Activated CD4-positive, alpha-beta T cell treated with anti-CD3 and anti-CD28 coated beads, Interleukin-2, amount 10 ng/mL, durations not matched to agents 24 days and 14 days (primary cell): ENCODE results near the gene BRINP1. TPM values are rescaled to one million over a fixed set of nuclear protein-coding genes. Genes with fewer than 3 reads are reported as not detected.

Source experiments
- DNase-seq: peaks from one replicate; pipeline ENCODE4 v3.0.0; 2022
- H3K27ac Mint-ChIP-seq: one replicate; pipeline ENCODE4 v1.8.0; 2022; ENCODE audit warnings: mild to moderate bottlenecking, mixed read lengths
- H3K27me3 Mint-ChIP-seq: one replicate; pipeline ENCODE4 v1.8.0; 2022; ENCODE audit warnings: mixed read lengths
- H3K36me3 Mint-ChIP-seq: one replicate; pipeline ENCODE4 v1.8.0; 2022; ENCODE audit warnings: low read depth, mild to moderate bottlenecking, mixed read lengths
- H3K4me1 Mint-ChIP-seq: one replicate; pipeline ENCODE4 v1.8.0; 2021; ENCODE audit warnings: mixed read lengths
- H3K4me3 Mint-ChIP-seq: one replicate; pipeline ENCODE4 v1.8.0; 2022; ENCODE audit warnings: mild to moderate bottlenecking, moderate library complexity, mixed read lengths
- H3K9me3 Mint-ChIP-seq: one replicate; pipeline ENCODE4 v1.8.0; 2021; ENCODE audit warnings: mixed read lengths
- intact Hi-C: fragments of 100-400 bp; cut with micrococcal nuclease; formaldehyde crosslinking; loops from one replicate; pipeline ENCODE4 v1.15.1; 2023
- total RNA-seq: library from RNA; stranded (reverse); gene quantifications from 2 replicates; pipeline ENCODE4 v1.2.3, GENCODE V29; 2022

Gene BRINP1
- total RNA-seq, 1 donor from 2014 or later, result not detected

DNA sequence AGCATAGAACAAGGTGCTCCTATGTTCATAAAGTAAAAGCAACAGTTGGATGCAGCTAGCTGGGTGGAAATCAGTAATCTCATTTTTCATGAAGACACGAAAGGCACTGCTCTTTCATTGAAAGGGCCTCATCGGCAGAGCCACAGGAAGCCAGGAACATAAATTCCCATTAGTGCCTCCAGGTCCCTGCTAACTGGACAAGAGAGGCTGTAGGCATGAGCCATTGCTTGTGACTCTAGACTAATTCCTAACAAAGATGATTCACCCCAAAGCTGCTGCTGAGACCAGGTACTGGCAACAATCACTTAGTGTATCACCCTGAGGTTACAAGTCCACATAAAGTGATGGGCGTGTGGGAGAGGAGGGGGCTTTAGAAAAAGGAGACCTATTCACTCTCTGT, 141.8 kb downstream of the BRINP1 start:
- H3K27me3 Mint-ChIP-seq, result no peaks in the 10 kb centered on the region
- H3K4me1 Mint-ChIP-seq, result no peaks in the 10 kb centered on the region
- no peaks in the 10 kb centered on the region for H3K36me3 Mint-ChIP-seq
- no peak for DNase-seq
- H3K27ac Mint-ChIP-seq, result no peak overlapping the region
- no peaks in the 10 kb centered on the region for H3K9me3 Mint-ChIP-seq
- no peak overlapping the region for H3K4me3 Mint-ChIP-seq
- intact Hi-C loops, result no loop called here

DNA sequence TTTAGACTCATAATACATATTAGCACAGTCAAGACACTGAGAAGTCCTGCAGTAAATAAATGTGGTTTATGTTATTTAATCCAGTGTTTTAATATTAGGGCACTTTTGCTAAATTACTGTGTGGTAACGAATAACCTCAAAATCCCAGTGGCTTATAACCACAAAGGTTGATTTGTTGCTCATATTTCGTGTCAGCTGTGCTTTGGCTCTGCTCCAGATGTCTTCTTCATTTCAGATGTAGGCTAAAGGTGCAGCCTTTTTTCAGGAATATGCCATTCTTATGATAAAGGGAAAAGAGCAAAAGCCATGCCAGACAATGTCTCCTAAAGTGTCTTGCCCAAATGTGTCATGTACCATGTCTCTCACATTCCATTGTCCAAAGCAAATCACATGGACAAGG, 144.8 kb downstream of the BRINP1 start:
- Mint-ChIP-seq H3K4me3 (no peak overlapping the region), H3K27me3 (no peaks in the 10 kb centered on the region), H3K9me3 (peaks cover 1% of the 10 kb centered on the region), H3K27ac (no peak overlapping the region), H3K4me1 (no peaks in the 10 kb centered on the region), H3K36me3 (no peaks in the 10 kb centered on the region)
- intact Hi-C loops, result no loop called here
- DNase-seq, result no peak

DNA sequence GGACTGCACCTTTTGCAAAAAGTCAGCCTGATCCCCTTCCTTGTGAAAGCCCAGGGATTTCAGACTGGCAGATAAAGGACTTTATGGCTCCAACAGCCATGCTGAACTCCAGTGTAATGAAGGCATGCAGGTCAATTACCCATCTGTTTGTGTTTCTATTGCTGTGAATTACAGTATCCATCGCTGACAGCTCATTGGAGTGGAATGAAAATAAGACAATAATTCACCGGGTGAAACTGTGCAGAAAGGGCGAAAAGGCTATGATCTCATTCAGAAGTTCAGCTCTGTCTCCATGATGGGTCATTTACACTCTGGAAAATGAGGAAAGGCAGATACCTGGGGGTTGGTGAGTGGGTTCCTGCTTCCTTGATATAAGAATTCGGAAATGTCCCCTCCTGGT, 148.0 kb downstream of the BRINP1 start:
- DNase-seq, result no peak
- H3K27ac Mint-ChIP-seq, result no peak overlapping the region
- H3K36me3 Mint-ChIP-seq, result no peaks in the 10 kb centered on the region
- H3K4me1 Mint-ChIP-seq, result no peaks in the 10 kb centered on the region
- intact Hi-C loops, result no loop called here
- H3K4me3 Mint-ChIP-seq, result no peak overlapping the region
- H3K27me3 Mint-ChIP-seq, result no peaks in the 10 kb centered on the region
- peaks cover 3% of the 10 kb centered on the region for H3K9me3 Mint-ChIP-seq

DNA sequence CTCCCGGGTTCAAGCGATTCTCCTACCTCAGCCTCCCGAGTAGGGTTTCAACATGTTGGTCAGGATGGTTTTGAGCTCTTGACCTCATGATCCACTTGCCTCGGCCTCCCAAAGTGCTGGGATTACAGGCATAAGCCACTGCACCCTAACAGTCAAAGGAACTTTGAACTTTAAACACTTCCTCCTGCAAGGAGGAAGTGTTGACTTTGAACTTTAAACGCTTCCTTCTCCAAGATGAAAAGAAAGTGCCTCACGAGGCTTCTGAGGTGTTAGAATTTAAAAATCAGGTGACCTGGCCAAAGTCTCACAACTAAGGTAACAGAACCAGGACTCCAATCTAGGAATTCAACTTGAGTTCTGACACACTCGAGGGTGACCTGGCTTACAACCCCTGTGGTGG, 150.9 kb downstream of the BRINP1 start:
- Mint-ChIP-seq H3K4me3 (no peak overlapping the region), H3K27me3 (no peaks in the 10 kb centered on the region), H3K27ac (no peak overlapping the region), H3K9me3 (peaks cover 3% of the 10 kb centered on the region), H3K36me3 (no peaks in the 10 kb centered on the region), H3K4me1 (no peaks in the 10 kb centered on the region)
- intact Hi-C loops, result no loop called here
- DNase-seq, result no peak

DNA sequence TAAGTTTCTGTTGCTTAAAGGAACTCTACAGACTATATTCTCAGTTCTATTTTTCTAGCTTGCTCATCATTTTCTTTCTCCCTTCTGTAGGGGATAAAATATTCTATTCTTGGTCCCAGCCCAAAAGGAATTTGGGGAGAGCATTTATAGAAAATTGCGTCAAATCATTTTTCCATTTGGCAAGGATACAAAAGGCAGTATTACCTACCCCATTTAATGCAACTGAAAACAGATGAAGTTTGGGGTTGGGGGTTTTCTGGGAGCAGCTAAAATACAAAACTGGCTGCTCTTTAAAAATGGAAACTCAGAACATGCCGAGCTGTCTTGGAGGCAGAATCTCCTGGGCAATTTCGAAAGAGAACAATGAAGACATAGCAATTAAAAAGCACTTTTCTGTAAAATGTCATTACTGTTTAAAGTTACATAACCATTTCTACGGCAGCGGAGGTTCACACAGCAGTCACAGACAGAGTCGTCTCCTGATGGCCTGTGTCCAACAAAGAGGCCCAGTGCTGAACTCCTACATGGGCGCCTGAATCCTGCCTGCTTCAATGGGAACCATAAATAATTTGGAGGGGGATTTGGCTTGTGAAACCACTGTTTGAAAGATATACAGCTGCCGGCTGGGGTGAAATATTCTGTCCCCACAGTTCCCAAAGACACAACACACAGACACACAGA, 152.4 kb downstream of the BRINP1 start:
- Mint-ChIP-seq H3K4me3 (no peak overlapping the region), H3K36me3 (no peaks in the 10 kb centered on the region), H3K27me3 (no peaks in the 10 kb centered on the region), H3K9me3 (peaks cover 3% of the 10 kb centered on the region), H3K27ac (no peak overlapping the region), H3K4me1 (no peaks in the 10 kb centered on the region)
- intact Hi-C loops, result no loop called here
- DNase-seq, result no peak

DNA sequence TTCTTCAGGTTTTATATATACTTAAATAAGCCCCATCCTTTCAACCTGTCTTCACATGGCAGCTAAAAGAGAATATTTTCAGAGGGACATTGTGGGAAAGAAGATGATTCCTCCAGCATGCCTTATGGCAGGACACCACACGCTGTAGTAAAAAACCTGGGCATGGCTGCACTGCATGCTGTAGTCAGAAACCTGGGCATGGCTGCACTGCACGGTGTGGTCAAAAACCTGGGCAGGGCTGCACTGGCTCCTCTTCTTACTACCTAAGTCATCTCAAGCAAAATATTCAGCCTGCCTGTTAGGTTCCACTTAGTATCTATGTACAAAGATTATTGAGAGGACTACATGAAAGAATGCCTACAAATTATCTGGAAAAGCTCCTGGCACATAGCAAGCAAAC, 153.6 kb downstream of the BRINP1 start:
- H3K27ac Mint-ChIP-seq, result no peak overlapping the region
- no peaks in the 10 kb centered on the region for H3K36me3 Mint-ChIP-seq
- intact Hi-C loops, result no loop called here
- H3K4me1 Mint-ChIP-seq, result no peaks in the 10 kb centered on the region
- H3K27me3 Mint-ChIP-seq, result no peaks in the 10 kb centered on the region
- H3K4me3 Mint-ChIP-seq, result no peak overlapping the region
- H3K9me3 Mint-ChIP-seq, result peaks cover 3% of the 10 kb centered on the region
- DNase-seq, result no peak

DNA sequence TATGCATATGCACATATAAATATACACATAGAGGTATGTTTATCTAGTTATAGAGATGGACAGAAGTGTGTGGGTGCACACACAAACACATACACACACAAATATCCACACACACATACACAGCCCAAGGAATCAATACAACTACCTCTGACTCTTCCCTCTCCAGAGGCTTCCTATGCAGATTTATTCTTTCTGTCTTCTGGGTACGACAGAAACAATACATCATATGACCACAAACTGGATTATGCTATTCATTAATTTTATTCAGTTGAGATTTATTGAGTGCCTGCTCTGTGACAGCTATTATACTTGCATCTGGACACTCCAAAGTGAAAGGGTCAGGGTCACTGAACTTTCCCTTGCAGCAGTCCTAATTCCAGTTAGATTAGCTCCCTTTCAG, 155.8 kb downstream of the BRINP1 start:
- H3K4me1 Mint-ChIP-seq, result no peaks in the 10 kb centered on the region
- H3K27ac Mint-ChIP-seq, result no peak overlapping the region
- H3K27me3 Mint-ChIP-seq, result no peaks in the 10 kb centered on the region
- intact Hi-C loops, result no loop called here
- no peaks in the 10 kb centered on the region for H3K9me3 Mint-ChIP-seq
- no peaks in the 10 kb centered on the region for H3K36me3 Mint-ChIP-seq
- DNase-seq, result no peak
- no peak overlapping the region for H3K4me3 Mint-ChIP-seq

DNA sequence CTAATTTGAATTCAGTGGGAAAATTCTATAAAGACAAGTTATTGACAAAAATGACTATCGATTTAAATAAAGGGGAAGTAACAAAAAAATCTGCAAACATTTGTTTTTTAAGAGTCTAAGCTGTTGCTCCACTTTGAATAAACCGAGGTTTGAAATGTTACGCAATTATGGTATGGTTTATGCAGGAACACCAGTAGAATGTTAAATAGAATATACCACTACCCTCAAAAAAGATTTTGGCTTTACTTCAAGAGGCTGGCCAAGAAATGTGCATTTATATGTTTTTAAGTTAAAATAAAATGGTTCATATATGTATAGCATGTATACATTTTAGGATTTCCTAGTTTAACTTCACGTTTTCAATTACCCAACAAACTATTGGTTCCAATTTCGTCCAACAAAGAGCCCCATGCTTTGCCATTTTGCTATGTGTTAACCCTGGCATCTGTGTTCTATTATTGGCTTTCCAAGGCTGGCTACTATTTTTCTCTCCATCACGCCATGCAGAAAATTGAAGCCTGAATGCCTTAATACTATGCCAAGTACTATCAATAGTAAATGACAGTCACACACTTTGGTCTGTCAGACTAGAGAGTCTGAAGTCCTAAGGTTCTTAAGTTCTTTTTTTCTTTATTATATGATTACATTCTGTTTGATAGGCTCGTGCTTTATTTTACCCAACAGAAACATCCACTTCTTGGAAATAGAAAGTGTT, 171.2 kb downstream of the BRINP1 start:
- DNase-seq, result no peak
- no peaks in the 10 kb centered on the region for H3K27me3 Mint-ChIP-seq
- no peaks in the 10 kb centered on the region for H3K9me3 Mint-ChIP-seq
- no peaks in the 10 kb centered on the region for H3K36me3 Mint-ChIP-seq
- intact Hi-C loops, result no loop called here
- no peak overlapping the region for H3K4me3 Mint-ChIP-seq
- H3K4me1 Mint-ChIP-seq, result no peaks in the 10 kb centered on the region
- no peak overlapping the region for H3K27ac Mint-ChIP-seq

DNA sequence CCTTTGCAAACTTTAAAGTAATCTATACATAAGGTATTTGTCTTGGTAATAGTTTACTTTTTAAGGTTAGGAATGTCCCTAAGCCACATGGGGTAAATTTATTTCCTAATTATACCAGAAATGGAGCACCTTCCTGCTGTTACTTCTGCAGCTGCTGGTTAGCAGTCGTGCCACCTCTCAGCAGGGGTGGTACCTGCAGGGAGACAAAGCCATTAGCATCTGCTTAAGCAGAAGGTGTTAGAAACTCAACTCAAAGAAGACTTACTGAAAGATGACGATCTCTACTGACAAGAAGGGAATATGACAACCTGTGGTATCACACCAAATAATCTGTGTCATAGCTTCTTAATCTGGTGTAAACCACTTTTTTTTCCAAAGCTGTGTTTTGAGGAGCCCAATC, 173.7 kb downstream of the BRINP1 start:
- Mint-ChIP-seq H3K27ac (no peak overlapping the region), H3K36me3 (no peaks in the 10 kb centered on the region), H3K4me1 (no peaks in the 10 kb centered on the region), H3K9me3 (no peaks in the 10 kb centered on the region), H3K4me3 (no peak overlapping the region), H3K27me3 (no peaks in the 10 kb centered on the region)
- intact Hi-C loops, result no loop called here
- no peak for DNase-seq

DNA sequence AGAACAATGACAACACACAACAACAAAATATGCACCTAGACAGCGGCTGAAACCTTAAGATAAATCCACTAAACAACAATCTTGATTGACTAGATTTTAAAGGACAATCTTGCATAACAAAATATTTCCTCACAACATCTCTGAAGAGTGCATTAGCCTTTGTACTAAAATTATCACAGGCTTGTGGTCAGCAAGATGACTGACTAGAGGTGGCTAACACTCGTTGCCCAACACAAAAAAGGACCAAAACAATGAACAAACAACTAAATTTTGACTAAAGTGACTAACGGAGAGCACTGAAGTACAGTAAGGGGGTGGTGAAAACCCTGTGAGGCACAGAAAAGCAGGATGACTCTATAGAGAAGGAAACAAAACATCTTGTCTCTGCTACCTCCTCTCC, 183.9 kb downstream of the BRINP1 start:
- H3K27ac Mint-ChIP-seq, result no peak overlapping the region
- H3K4me3 Mint-ChIP-seq, result no peak overlapping the region
- H3K9me3 Mint-ChIP-seq, result peaks cover 3% of the 10 kb centered on the region
- no peak for DNase-seq
- no peaks in the 10 kb centered on the region for H3K4me1 Mint-ChIP-seq
- H3K36me3 Mint-ChIP-seq, result no peaks in the 10 kb centered on the region
- intact Hi-C loops, result no loop called here
- no peaks in the 10 kb centered on the region for H3K27me3 Mint-ChIP-seq

DNA sequence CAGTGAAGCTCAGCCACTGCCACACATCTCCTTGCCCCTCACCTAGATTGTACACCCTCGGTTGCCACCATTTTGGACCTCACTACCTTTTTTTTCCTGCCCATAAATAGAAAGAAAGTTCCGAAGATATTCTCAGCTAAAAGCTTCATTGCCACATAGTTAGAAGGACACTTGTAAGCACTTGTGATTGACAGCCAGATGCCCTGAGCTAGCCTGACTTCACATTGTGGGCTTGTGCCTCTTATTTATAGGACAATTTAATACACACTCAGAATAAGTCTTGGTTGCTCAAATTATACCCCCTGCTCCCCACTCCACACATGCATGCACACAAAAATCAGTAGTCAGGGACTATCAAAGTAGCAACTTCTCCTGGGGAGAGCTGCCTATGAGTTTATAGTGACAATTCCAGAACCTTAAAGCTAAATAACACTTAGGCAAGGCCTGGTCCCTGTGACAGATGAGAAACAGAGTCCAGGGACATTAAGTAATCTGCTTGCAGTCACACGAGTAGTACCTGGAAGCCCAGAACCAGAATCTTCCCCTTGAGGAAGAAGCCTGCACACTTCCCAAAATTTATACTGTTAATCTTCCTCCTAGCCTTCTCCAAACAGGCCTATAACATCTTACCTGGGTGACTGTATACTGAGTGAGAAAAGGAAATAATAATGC, 184.8 kb downstream of the BRINP1 start:
- DNase-seq, result no peak
- Mint-ChIP-seq H3K4me1 (no peaks in the 10 kb centered on the region), H3K4me3 (no peak overlapping the region), H3K27ac (no peak overlapping the region), H3K27me3 (no peaks in the 10 kb centered on the region), H3K9me3 (peaks cover 3% of the 10 kb centered on the region), H3K36me3 (no peaks in the 10 kb centered on the region)
- intact Hi-C loops, result no loop called here

DNA sequence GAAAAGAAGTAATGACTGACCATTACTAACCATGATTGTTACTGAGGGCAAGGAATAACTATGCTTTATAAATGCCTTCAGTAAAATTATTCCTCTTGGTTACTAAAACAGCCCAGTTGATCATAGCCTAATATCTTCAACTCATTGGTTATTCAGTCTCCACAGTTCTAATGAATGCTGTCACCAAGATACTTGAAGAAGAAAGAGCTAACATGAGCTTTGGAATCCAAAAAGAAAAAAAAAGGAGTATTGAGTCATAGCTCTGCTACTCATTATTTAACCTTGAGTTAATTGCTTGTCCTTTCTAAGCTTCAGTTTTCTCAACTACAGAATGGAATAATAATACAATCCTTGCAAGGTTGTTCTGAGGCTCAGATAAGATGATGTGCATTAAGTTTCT, 187.7 kb downstream of the BRINP1 start:
- intact Hi-C loops, result no loop called here

DNA sequence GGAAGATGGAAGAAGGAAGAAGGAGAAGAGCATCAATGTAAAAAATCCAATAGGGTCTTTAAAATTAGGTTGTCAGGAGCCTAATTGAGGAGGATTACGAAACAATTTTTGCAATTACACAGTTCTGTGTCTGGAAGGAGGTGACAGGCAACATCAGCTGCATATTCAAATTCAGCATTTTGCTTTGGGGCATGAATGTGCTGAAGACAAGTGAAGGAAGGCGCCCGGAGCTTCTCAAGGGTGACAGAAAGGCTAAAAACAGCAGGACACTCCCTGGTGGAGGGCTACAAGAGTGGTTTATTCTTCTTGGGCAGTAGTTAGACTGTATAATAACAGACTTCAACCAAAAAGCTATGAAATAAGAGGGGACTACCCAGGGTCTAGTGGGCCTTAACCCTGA, 188.3 kb downstream of the BRINP1 start:
- H3K9me3 Mint-ChIP-seq, result peaks cover 3% of the 10 kb centered on the region
- intact Hi-C loops, result no loop called here
- H3K27ac Mint-ChIP-seq, result no peak overlapping the region
- no peak for DNase-seq
- no peaks in the 10 kb centered on the region for H3K27me3 Mint-ChIP-seq
- H3K36me3 Mint-ChIP-seq, result no peaks in the 10 kb centered on the region
- no peaks in the 10 kb centered on the region for H3K4me1 Mint-ChIP-seq
- H3K4me3 Mint-ChIP-seq, result no peak overlapping the region

More for the DNA sequence above, 187.7 kb downstream of the BRINP1 start:
- H3K27me3 Mint-ChIP-seq, result no peaks in the 10 kb centered on the region
- no peak overlapping the region for H3K4me3 Mint-ChIP-seq
- peaks cover 3% of the 10 kb centered on the region for H3K9me3 Mint-ChIP-seq
- H3K27ac Mint-ChIP-seq, result no peak overlapping the region
- no peak for DNase-seq
- H3K4me1 Mint-ChIP-seq, result no peaks in the 10 kb centered on the region
- no peaks in the 10 kb centered on the region for H3K36me3 Mint-ChIP-seq

DNA sequence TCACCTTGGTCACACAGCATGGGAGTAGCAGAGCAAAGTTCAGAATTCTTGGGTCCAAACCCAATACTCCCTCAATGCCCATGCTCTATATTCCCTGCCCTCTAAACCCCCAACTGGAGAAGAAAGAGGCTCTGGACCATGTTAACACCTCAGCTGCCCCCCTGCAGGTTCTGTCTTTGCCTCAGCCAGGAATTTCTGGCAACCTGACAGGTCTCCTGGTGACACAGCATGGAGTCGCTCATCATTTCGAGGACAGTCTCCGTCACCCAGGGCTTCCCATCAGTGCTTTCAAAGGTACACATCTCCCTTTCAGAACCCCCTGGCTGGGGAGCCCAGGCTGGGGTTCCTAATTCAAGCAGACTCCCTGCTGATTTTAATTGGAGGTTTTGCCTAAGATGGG, 189.5 kb downstream of the BRINP1 start:
- Mint-ChIP-seq H3K4me1 (no peaks in the 10 kb centered on the region), H3K27ac (no peak overlapping the region), H3K27me3 (no peaks in the 10 kb centered on the region), H3K36me3 (no peaks in the 10 kb centered on the region), H3K4me3 (no peak overlapping the region), H3K9me3 (peaks cover 3% of the 10 kb centered on the region)
- no peak for DNase-seq
- intact Hi-C loops, result no loop called here
